ENCODE results near the gene SPR. TPM values are rescaled to one million over a fixed set of nuclear protein-coding genes. Genes with fewer than 3 reads are reported as not detected.

SPR gene
- total and polyA plus RNA-seq, 2 donors (not counting 3 experiments of a cell fraction or from before 2014, with no cell fraction given): 22.0 to 27.6 TPM

GRCh38 chr2:72917877-72918553 lies 30.8 kb downstream of the SPR start:
- H2AFZ ChIP-seq (ENCODE audit: low read depth, low read length): no peak overlapping the region
- H3K27me3 ChIP-seq (ENCODE audit: control insufficient read depth in 2 of 2, insufficient read depth in 2 of 2, low read length in 2 of 2): peaks cover 87 to 98% of the 10 kb centered on the region in 2 experiments
- DNase-seq (ENCODE audit: low read depth, low spot score): no peak
- peaks cover 11% of the 10 kb centered on the region for H3K4me1 ChIP-seq (ENCODE audit: control insufficient read depth, extremely low read depth, insufficient read depth, low read length)
- peaks cover 2% of the 10 kb centered on the region for H3K9me3 ChIP-seq (replicated peaks; ENCODE audit: control insufficient read depth, insufficient read depth, low read length)
- intact Hi-C loops (cut with micrococcal nuclease): loop anchor here (2.0 kb wide), 1 partner anchor 31 kb away; the partner anchor contains the start of gene SPR
- TF ChIP-seq POLR2AphosphoS5 (IDR thresholded peaks at IDR 0.05; ENCODE audit: insufficient read depth, low read depth, low read length) (no peak), POLR2A (IDR thresholded peaks at IDR 0.05; ENCODE audit: low read depth, low read length) (no peak), FOS (IDR thresholded peaks at IDR 0.05; ENCODE audit: borderline replicate concordance, insufficient read depth, low read length) (no peak), EZH2 (IDR thresholded peaks at IDR 0.05; ENCODE audit: borderline replicate concordance, low read depth, low read length, severe bottlenecking) (peak; percentile 100), MAX (IDR thresholded peaks at IDR 0.05; ENCODE audit: insufficient read depth, insufficient read length) (no peak)
- ChIA-PET POLR2A (no interaction called here), CTCF (interaction anchor here (1.0 to 2.1 kb wide), 7 partner anchors 8 to 294 kb away, joined by 3 to 8 read pairs (median 4); partner anchors contain the start of gene SPR)
- BruUV-seq (replicated peaks): no TSS peak
- H3K9me1 ChIP-seq (replicated peaks; ENCODE audit: control insufficient read depth, extremely low read depth, insufficient read depth, low read length): no peaks in the 10 kb centered on the region
- dilution Hi-C loops (cut with MboI; ENCODE audit: extremely low pct_ligation_motif_present, low sequenced_read_pairs): no loop called here
- no peak overlapping the region for H3K4me3 ChIP-seq (replicated peaks in 1 of 3; ENCODE audit: insufficient read depth in 1 of 3, low read depth in 1 of 3, low read length in 3 of 3)
- H3K9ac ChIP-seq (replicated peaks; ENCODE audit: extremely low read depth, insufficient read depth, low read length): no peak overlapping the region
- H3K4me2 ChIP-seq (ENCODE audit: insufficient read depth, low read length): no peak overlapping the region
- H3K79me2 ChIP-seq (ENCODE audit: control insufficient read depth, insufficient read depth, low read length): no peaks in the 10 kb centered on the region
- H3K36me3 ChIP-seq (ENCODE audit: control insufficient read depth in 2 of 2, extremely low read depth in 1 of 2, insufficient read depth in 2 of 2, low read length in 2 of 2): no peaks in the 10 kb centered on the region
- no peak overlapping the region for H3K27ac ChIP-seq (ENCODE audit: insufficient read depth, low read depth, low read length)
- FAIRE-seq: no peak
- H4K20me1 ChIP-seq (replicated peaks; ENCODE audit: control insufficient read depth, extremely low read depth, insufficient read depth, low read length): no peaks in the 10 kb centered on the region
